ENCODE data around the gene MEOX1.
"Not testable (repeated sequence)": the region's sequence is repeated elsewhere in the genome, so short reads cannot be mapped to it uniquely, and the experiment has no call there.

The MEOX1 gene

DNA sequence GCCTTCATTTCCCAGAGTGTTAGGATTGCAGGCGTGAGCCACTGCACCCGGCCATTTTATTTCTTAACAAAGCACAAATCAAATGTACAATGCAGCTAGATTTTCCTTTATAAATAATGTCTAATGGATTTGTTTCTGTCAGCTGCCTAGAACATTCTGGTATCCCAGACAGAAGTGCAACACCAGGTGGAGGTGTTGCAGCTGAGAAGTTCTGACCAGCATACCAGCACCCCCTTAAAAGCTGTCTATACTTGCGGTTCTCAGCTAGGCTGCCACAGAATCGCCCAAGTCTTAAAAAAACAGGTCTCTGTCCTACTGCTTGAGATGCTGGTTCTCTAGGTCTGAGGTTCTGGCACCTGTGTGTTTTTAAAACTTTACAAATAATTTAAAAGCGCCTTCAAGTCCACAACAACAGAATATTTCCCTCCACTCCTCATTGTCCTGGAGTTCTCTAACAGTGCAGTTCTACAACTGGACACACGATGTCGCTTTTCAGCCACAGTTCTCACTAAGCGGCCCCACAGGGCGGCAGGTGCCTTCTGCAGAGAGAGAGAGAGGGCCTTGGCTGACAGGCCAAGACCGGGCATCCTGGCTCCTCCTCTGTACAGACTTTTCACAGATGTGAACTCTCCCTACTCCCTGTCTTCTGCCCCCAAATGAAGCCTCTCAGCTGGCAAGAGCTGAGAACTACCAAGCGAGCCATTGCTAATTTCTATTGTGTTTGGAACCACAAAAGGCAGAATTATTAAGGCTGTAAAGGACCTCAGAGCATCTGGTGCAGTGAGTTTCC is 32.6 kb upstream of the MEOX1 start:
- peak; percentile 70 to 82 for DNase-seq
- no peak for TF ChIP-seq POLR2A (IDR thresholded peaks at IDR 0.05; ENCODE audit: low read length)
- no peak for TF ChIP-seq GATA1 (IDR thresholded peaks at IDR 0.05; ENCODE audit: low read depth, low read length)

DNA sequence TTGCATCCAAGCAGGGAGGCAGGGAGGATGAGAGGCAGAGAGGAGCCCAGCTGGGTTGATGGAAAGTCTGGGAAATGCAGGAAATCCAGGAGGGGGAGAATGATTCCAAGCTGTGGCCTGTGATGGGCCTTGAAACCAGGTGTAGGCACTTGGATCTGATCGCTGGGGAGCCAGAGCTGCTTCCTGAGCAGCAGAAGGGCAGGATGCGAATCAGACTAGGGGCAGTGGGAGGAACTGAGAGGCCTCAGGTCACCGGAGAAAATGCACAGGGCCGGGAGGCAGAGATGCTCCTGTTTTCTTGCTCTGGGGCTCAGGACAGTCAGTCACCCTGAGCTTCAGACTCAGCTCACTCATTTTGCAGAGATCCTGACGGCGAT is 29.6 kb upstream of the MEOX1 start:
- no peak for DNase-seq
- TF ChIP-seq POLR2A (IDR thresholded peaks at IDR 0.05; ENCODE audit: low read length) (no peak), GATA1 (IDR thresholded peaks at IDR 0.05; ENCODE audit: low read depth, low read length) (no peak)

DNA sequence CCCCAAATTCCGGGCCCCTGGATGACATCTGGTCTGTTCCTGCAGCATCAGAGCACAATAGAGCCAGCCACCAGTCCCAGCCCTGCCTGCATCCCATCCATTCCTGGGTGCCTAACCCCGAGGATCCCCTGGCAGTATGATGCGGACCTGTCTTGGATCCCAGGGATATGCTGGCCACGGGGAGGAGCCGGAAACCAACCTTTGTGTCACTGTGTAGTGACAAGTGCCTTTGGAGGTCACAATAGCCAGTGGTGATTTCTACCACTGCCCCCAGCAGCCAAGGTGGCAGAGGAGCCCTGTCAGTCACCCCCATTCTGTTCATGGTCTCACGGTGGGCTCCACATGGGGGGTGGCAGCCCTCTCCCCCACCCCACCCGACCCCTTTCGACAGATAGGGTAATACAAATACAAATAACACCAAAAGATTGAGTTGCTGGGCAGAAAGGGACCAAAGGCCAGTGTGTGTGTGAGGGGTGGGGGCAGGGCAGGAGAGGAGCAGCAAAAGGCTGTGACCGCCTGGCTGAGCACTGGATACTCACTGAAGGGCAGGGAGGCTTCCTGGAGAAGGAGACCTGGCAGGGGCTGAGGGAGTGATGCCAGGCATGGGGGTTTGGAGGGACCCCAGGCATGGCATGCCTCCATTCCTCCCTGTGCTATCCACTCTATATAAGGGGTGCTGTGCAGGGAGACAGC is 29.0 kb upstream of the MEOX1 start:
- DNase-seq, result no peak
- TF ChIP-seq GATA1 (IDR thresholded peaks at IDR 0.05; ENCODE audit: low read depth, low read length) (no peak), POLR2A (IDR thresholded peaks at IDR 0.05; ENCODE audit: low read length) (no peak)

DNA sequence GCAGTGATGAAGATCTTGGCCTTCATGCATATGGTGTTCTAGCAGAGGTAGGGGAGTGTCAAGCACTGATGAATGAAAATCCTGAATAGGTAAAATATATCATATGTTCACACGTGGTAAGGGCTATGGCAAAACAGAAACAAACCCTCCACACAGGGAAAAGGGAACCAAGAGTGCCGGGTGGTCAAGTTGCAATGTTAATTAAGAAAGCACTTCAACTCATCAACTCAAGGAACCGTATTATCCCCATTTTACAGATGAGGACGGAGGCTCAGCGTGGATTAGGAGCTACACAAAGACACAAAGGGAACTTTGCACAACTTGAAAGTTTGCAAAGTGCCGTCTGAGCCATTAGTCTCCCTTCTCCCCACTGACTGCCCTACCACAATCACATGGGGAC is 28.1 kb upstream of the MEOX1 start:
- TF ChIP-seq GATA1 (IDR thresholded peaks at IDR 0.05; ENCODE audit: low read depth, low read length) (no peak), POLR2A (IDR thresholded peaks at IDR 0.05; ENCODE audit: low read length) (no peak)
- DNase-seq, result no peak

DNA sequence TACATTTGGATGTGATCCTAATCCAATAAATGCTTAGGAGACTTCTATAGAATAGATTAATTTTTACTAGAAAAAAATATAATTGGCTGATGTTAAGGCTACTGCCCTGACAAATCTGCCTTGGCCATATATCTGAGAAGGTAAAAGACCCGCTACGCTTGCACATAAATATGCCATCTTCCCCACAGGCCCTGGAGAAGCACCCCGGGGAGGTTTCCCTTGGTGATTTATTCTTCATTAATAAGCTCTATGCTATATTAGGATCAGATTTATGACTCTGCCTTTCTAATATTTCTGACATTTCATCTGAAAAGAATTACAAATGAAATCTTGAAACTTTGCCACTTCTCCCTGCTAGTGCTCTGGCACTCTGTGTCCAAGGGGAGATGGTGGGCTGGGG is 27.4 kb upstream of the MEOX1 start:
- DNase-seq, result no peak
- TF ChIP-seq POLR2A (IDR thresholded peaks at IDR 0.05; ENCODE audit: low read length), result no peak
- no peak for TF ChIP-seq GATA1 (IDR thresholded peaks at IDR 0.05; ENCODE audit: low read depth, low read length)

DNA sequence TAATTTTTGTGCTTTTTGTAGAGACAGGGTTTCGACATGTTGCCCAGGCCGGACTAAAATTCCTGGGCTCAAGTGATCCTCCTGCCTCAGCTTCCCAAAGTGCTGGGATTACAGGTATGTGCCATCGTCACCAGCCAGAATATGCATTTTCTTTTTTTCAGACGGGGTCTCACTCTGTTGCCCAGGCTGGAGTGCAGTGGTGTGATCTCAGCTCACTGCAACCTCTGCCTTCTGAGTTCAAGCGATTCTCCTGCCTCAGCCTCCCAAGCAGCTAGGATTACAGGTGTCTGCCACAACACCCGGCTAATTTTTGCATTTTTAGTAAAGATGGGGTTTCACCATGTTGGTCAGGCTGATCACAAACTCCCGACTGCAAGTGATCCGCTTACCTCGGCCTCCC is 25.2 kb upstream of the MEOX1 start:
- not testable (repeated sequence) for DNase-seq

DNA sequence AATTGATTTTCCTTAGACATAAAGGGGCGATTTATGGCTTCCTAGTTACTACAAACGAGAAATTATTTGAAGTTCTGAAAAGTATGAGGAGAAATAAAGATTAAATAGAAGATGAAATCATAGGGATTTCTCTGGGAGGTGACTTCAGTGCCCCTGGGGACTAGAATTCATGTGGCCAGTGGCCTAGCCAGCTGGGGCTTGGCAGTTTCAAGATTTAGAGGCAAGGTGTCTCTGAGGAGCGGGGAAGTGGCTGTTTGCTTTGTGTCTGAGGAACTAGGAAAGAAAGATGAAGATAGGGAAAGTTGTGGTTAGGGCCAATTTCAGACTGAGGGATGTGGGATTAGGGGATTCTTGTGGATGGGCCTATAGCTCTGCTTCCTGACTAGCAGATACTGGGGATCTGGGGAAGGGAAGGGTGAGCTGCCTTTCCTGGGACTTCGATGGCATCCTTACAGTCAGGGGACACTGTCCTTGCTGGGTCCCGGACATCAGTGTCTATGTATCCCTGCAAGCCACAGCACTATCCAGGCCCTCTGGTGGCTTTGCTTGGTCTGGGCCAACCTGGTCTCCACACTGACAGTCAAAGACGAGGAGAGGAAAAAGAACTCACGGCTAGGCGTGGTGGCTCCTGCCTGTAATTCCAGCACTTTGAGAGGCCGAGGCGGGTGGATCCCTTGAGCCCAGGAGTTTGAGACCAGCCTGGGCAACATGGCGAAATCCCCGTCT is 22.4 kb upstream of the MEOX1 start:
- TF ChIP-seq GATA1 (IDR thresholded peaks at IDR 0.05; ENCODE audit: low read depth, low read length) (no peak), POLR2A (IDR thresholded peaks at IDR 0.05; ENCODE audit: low read length) (no peak)

DNA sequence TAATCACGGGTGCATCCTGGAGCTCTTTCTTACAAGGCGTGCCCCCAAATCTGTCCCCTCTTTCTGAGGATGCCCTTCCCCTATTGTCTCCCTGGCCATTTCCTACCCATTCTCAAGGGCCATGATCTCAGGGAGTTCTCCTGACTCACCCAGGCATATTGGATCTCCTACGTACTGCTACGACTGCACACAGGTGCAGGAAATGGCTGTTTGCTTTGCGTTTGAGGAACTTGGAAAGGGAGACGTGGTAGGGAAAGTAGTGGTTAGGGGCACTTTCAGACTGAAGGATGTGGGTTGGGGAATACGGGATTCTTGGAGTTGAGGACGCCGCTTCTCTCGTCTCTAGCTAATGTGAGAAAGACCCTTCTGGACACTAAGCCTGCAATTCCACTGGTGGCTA is 18.7 kb upstream of the MEOX1 start:
- no peak for DNase-seq
- TF ChIP-seq GATA1 (IDR thresholded peaks at IDR 0.05; ENCODE audit: low read depth, low read length), result no peak
- no peak for TF ChIP-seq POLR2A (IDR thresholded peaks at IDR 0.05; ENCODE audit: low read length)

More for the DNA sequence above, 22.4 kb upstream of the MEOX1 start:
- DNase-seq, result no peak

DNA sequence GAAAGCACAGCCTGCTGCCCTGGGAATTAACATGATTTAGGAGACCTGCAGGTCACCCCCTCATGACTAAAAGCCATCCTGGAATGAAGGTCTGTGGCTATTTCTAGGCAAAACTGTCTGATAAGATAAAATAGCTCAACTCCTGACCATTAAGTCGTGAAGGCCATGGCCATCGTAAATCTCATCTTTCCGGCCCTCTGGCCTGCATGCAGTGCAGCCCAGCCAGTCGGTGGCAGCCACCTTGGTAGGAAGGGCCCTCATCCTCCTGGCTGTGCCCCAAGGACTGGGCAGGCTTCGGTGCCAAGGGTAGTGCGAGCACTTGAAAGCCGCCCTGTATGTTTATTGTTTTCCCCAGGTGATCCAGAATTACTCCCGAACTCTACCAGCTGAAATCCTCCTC is 18.2 kb upstream of the MEOX1 start:
- no peak for DNase-seq
- TF ChIP-seq POLR2A (IDR thresholded peaks at IDR 0.05; ENCODE audit: low read length), result no peak
- no peak for TF ChIP-seq GATA1 (IDR thresholded peaks at IDR 0.05; ENCODE audit: low read depth, low read length)

DNA sequence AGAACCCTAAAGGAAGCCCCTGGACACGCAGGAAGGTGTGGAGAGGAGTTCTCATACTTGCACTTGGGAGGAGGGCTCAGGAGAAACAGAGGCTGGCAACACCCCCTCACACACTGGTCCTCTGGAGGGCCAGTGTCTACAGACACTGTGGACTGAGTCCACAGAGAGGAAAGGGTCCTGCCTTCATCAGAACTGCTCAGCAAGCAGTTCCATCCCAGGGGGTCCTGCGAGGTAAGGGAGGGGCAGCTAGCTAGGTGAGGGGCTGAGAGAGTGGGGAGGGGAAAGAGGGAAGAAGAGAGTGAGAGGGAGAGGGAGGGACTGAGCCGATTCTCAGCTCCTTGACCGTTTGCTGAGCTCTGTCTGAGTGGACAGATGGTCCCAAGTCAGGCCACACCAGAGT is 17.7 kb upstream of the MEOX1 start:
- TF ChIP-seq POLR2A (IDR thresholded peaks at IDR 0.05; ENCODE audit: low read length) (no peak), GATA1 (IDR thresholded peaks at IDR 0.05; ENCODE audit: low read depth, low read length) (no peak)

DNA sequence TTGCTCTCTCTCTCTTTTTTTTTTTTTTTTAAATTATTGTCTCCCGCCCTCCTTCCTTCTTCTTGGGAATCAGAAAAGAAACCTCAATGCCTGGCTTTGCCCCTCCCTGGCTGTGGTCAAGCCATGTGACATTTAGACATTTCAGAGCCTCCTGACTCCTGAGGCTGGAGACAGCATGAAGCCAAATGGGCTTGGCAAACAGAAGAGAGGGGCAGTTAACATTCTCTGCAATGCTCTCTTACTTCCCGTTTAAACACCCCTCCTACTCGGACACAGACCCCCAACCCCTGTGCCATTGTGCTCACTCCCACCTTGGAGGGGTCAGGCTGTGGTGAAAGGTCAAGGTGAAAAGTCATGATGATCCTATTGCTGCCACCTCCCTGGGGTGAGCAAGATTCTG is 14.7 kb upstream of the MEOX1 start:
- TF ChIP-seq POLR2A (IDR thresholded peaks at IDR 0.05; ENCODE audit: low read length), result no peak
- no peak for TF ChIP-seq GATA1 (IDR thresholded peaks at IDR 0.05; ENCODE audit: low read depth, low read length)
- no peak for DNase-seq

More for the DNA sequence above, 17.7 kb upstream of the MEOX1 start:
- no peak for DNase-seq

DNA sequence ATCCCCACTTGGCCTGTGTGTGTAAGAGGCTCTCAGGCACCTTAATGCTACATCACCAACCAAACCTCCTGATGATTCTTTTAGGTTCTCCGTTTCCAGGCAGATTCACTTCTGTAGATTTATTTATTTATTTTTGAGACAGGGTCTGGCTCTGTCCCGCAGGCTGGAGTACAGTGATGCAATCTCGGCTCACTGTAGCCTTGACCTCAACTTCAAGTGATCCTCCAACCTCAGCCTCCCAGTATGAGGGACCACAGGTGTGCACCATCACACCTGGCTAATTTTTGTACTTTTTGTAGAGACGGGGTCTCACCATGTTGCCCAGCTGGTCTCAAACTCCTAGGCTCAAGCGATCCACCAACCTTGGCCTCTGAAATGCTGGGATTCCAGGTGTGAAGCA is 12.7 kb upstream of the MEOX1 start:
- no peak for DNase-seq
- no peak for TF ChIP-seq POLR2A (IDR thresholded peaks at IDR 0.05; ENCODE audit: low read length)
- TF ChIP-seq GATA1 (IDR thresholded peaks at IDR 0.05; ENCODE audit: low read depth, low read length), result no peak

DNA sequence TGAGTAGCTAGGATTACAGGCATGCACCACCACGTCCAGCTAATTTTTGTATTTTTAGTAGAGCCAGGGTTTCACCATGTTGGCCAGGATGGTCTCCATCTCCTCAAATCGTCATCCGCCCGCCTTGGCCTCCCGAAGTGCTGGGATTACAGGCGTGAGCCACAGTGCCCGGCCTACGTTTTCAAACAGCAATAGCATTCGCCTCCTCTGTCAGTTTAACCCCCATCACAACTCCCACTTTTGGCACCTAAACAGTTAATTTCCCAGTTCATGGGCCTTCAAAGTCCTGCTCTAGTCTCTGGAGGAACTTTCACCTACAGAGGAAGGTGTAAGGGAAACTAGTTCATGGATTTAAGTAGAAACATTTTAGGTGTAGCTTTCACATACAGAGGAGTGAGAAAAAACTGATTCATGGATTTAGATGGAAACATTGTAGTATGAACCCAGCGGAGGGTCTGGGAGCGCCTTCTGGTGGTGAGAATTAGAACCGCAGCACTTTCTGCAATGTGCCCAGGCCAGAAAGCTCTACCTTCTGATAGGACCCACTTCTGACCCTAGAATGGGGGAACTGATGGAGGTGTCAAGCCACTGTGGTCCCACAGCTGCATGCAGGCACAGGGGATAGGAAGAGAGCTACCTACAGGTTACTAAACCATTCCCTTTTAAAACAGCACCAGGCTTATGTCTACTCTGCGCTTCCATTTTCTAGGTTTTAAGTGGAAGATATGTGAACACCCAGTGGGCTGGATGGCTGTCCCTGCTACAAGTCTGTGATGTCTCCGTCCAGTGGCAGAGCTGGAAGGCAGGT is 12.0 kb upstream of the MEOX1 start:
- no peak for TF ChIP-seq POLR2A (IDR thresholded peaks at IDR 0.05; ENCODE audit: low read length)
- TF ChIP-seq GATA1 (IDR thresholded peaks at IDR 0.05; ENCODE audit: low read depth, low read length), result no peak
- DNase-seq, result peak; percentile 44 to 73

All from erythroblast (primary cell).